IMR-90 (cell line): Measurements from ENCODE around the gene CITED4.

Experiments used
- POLR2A ChIP-seq: IDR thresholded peaks from 2 replicates; pipeline ENCODE4 v1.6.1; 2012; ENCODE audit warnings: mild to moderate bottlenecking, low read depth, low read length
- TF ChIP-seq, protein P1 (sequence below): conservative IDR thresholded peaks from 2 replicates; pipeline ENCODE4 v1.5.1; 2012; ENCODE audit warnings: mild to moderate bottlenecking, low read depth, low read length, improper control_type of control experiment

DNA sequence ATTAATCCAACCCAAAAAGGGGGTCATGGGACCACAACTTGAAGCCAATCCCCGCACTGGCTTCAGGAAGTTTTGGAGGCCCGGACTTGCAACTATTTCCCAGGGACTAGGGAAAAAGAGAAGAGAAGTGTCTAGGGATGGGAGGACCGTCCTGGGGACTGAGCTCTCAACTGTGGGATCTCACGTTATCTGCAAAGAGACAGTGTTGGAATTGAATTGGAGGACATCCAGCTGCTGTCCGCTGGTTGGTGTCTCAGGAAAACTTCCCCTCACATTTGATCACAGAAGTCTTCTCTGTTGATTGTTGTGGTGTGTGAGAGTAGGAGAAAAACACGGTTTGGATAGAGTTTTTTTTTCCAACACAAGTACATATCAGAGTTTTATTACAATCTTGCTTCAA lies 46.2 kb upstream of the CITED4 start:
- TF ChIP-seq, protein P1, sequence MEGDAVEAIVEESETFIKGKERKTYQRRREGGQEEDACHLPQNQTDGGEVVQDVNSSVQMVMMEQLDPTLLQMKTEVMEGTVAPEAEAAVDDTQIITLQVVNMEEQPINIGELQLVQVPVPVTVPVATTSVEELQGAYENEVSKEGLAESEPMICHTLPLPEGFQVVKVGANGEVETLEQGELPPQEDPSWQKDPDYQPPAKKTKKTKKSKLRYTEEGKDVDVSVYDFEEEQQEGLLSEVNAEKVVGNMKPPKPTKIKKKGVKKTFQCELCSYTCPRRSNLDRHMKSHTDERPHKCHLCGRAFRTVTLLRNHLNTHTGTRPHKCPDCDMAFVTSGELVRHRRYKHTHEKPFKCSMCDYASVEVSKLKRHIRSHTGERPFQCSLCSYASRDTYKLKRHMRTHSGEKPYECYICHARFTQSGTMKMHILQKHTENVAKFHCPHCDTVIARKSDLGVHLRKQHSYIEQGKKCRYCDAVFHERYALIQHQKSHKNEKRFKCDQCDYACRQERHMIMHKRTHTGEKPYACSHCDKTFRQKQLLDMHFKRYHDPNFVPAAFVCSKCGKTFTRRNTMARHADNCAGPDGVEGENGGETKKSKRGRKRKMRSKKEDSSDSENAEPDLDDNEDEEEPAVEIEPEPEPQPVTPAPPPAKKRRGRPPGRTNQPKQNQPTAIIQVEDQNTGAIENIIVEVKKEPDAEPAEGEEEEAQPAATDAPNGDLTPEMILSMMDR, result no peak
- TF ChIP-seq POLR2A, result no peak
